ENCODE data around the gene SMIM12.

The SMIM12 gene

DNA sequence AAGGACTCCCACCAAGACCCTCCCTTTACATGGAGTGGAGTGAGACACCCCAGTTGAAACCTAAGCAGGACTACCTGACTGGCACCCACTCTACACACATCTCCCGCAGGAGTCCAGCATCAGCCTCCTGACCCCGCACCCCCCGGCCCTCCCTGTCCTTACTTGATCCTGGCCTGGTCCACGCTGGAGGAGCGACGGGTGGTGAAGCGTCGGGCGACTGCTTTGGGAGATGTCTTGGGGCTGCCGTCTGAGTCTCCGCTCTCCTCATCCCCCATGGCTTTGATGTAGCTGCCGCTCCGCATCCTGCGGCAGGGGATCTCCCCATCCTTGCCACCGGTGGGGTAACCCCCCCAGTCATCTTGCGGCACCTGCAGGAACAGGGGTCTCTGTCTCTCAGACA is 40.4 kb upstream of the SMIM12 start:
- no peak overlapping the region for H3K4me3 ChIP-seq (ENCODE audit: insufficient read depth, low read depth, low read length, poor library complexity, severe bottlenecking)
- DNase-seq = no peak
- H3K27me3 ChIP-seq (replicated peaks; ENCODE audit: control insufficient read depth, insufficient read depth, low read length, poor library complexity, severe bottlenecking) = no peaks in the 10 kb centered on the region
- H3K36me3 ChIP-seq (ENCODE audit: control insufficient read depth, insufficient read depth, low read length) = no peaks in the 10 kb centered on the region
- no peak overlapping the region for H3K27ac ChIP-seq (ENCODE audit: insufficient read depth, low read length, poor library complexity, severe bottlenecking)
- H3K4me1 ChIP-seq (ENCODE audit: control insufficient read depth, insufficient read depth, low read length, poor library complexity, severe bottlenecking) = no peaks in the 10 kb centered on the region
- no peaks in the 10 kb centered on the region for H3K9me3 ChIP-seq (ENCODE audit: control insufficient read depth, low read length)

DNA sequence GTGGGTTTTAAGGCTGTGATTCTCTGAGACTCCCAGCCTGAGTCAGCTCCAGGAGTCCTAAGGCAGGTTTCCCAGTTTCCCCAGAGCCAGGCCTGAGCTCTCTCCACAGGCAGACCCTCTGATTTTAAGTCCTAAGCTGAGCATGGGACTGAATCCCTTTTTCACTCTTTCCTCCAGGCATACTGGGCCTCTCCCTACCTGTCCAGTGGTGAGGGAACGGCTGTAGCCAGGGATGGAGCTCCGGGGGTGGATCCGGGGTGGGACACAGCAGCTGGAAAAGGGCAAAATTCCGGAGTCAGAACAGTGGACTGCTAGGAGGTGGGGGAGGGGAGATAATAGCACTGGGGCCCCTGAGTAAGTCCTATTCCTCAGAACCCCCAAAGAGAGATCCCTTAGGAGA is 39.9 kb upstream of the SMIM12 start:
- Histone ChIP-seq H3K9me3 (ENCODE audit: control insufficient read depth, low read length) (no peaks in the 10 kb centered on the region), H3K4me3 (ENCODE audit: insufficient read depth, low read depth, low read length, poor library complexity, severe bottlenecking) (no peak overlapping the region), H3K27me3 (replicated peaks; ENCODE audit: control insufficient read depth, insufficient read depth, low read length, poor library complexity, severe bottlenecking) (no peaks in the 10 kb centered on the region), H3K27ac (ENCODE audit: insufficient read depth, low read length, poor library complexity, severe bottlenecking) (no peak overlapping the region), H3K36me3 (ENCODE audit: control insufficient read depth, insufficient read depth, low read length) (no peaks in the 10 kb centered on the region), H3K4me1 (ENCODE audit: control insufficient read depth, insufficient read depth, low read length, poor library complexity, severe bottlenecking) (no peaks in the 10 kb centered on the region)
- DNase-seq = no peak

DNA sequence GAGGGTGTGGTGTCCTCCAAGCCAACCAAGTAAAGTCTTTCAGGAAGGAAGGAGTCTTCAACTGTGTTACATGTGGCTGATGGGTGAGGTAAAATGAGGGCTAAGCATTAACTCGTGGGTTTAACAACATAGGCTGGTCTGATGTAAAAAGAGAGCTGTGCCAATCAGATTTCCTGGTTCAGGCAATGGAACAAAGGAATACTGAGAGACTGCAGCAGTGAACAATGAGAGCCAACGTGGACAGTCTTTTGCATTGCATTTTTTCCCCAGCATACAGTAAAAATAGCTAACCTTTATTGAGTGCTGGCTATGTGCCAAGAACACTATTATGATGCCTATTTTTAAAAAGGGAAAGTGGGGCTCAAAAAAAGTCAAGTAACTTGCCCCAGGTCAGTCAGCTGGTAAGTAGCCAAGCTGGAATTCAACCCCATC is 38.8 kb upstream of the SMIM12 start:
- H3K9me3 ChIP-seq (ENCODE audit: control insufficient read depth, low read length) = no peaks in the 10 kb centered on the region
- H3K27ac ChIP-seq (ENCODE audit: insufficient read depth, low read length, poor library complexity, severe bottlenecking) = no peak overlapping the region
- no peaks in the 10 kb centered on the region for H3K36me3 ChIP-seq (ENCODE audit: control insufficient read depth, insufficient read depth, low read length)
- H3K4me1 ChIP-seq (ENCODE audit: control insufficient read depth, insufficient read depth, low read length, poor library complexity, severe bottlenecking) = no peaks in the 10 kb centered on the region
- no peak overlapping the region for H3K4me3 ChIP-seq (ENCODE audit: insufficient read depth, low read depth, low read length, poor library complexity, severe bottlenecking)
- no peak for DNase-seq
- H3K27me3 ChIP-seq (replicated peaks; ENCODE audit: control insufficient read depth, insufficient read depth, low read length, poor library complexity, severe bottlenecking) = no peaks in the 10 kb centered on the region

DNA sequence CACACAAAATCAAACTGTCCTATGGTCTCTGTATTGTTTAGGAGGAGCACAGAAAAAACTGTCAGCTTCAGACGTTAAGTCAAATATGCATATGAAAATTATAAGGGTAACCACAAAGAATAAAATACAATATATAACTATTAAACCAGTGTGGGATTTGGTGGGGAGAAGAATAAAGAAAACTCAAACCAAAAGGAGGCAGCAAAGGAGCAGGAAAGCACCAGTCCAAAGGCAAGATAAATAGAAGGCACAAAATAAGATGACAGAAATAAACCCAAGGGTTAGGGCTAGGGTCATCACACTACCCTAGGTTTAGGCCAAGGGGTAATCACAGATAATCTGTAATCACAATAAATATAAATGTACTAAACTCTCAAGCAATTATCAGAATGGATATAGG is 37.1 kb upstream of the SMIM12 start:
- Histone ChIP-seq H3K27ac (ENCODE audit: insufficient read depth, low read length, poor library complexity, severe bottlenecking) (no peak overlapping the region), H3K27me3 (replicated peaks; ENCODE audit: control insufficient read depth, insufficient read depth, low read length, poor library complexity, severe bottlenecking) (no peaks in the 10 kb centered on the region), H3K4me3 (ENCODE audit: insufficient read depth, low read depth, low read length, poor library complexity, severe bottlenecking) (no peak overlapping the region), H3K36me3 (ENCODE audit: control insufficient read depth, insufficient read depth, low read length) (no peaks in the 10 kb centered on the region), H3K4me1 (ENCODE audit: control insufficient read depth, insufficient read depth, low read length, poor library complexity, severe bottlenecking) (no peaks in the 10 kb centered on the region), H3K9me3 (ENCODE audit: control insufficient read depth, low read length) (no peaks in the 10 kb centered on the region)
- no peak for DNase-seq

DNA sequence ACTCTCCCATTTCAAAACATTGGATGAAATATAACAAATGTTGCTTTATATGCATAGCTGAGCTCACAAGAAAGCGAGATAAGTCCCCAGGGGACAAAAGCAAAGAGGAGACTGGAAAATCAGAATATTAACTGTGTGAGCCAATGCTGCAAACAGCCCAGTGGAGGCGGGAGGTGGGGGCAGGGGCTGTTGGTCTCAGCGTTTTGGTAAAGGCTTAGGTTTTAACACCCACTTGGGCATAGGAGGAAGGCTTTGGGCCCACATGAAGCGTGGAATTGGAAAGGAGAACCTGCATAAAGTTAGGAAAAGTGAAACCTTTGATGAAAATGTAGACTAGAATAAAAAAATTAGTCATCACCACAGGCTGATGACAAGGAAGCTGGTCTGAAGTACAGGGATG is 30.2 kb upstream of the SMIM12 start:
- Histone ChIP-seq H3K4me1 (ENCODE audit: control insufficient read depth, insufficient read depth, low read length, poor library complexity, severe bottlenecking) (peaks cover 9% of the 10 kb centered on the region), H3K27me3 (replicated peaks; ENCODE audit: control insufficient read depth, insufficient read depth, low read length, poor library complexity, severe bottlenecking) (peaks cover 11% of the 10 kb centered on the region), H3K27ac (ENCODE audit: insufficient read depth, low read length, poor library complexity, severe bottlenecking) (no peak overlapping the region), H3K36me3 (ENCODE audit: control insufficient read depth, insufficient read depth, low read length) (no peaks in the 10 kb centered on the region), H3K4me3 (ENCODE audit: insufficient read depth, low read depth, low read length, poor library complexity, severe bottlenecking) (no peak overlapping the region), H3K9me3 (ENCODE audit: control insufficient read depth, low read length) (no peaks in the 10 kb centered on the region)
- no peak for DNase-seq

DNA sequence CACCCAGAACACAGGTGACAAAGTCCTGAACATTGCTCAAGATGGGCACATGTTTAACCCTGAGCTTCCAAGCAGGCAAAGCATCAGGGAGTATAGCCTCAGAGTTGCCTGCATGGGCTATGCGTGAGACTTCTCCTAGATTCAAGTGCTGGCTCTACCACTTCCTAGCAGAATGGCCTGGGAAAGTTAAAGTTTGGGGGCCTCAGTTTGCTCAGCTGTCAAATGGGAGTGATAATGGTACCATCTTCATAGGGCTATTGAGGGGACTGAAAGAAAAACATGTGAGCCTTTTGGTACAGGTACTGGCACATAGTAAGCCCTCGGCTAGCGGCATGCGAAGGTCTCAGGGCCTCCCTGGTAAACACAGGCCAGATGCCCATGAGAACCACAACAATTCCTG is 28.0 kb upstream of the SMIM12 start:
- Histone ChIP-seq H3K36me3 (ENCODE audit: control insufficient read depth, insufficient read depth, low read length) (no peaks in the 10 kb centered on the region), H3K27ac (ENCODE audit: insufficient read depth, low read length, poor library complexity, severe bottlenecking) (no peak overlapping the region), H3K9me3 (ENCODE audit: control insufficient read depth, low read length) (no peaks in the 10 kb centered on the region), H3K4me3 (ENCODE audit: insufficient read depth, low read depth, low read length, poor library complexity, severe bottlenecking) (no peak overlapping the region), H3K27me3 (replicated peaks; ENCODE audit: control insufficient read depth, insufficient read depth, low read length, poor library complexity, severe bottlenecking) (peaks cover 11% of the 10 kb centered on the region), H3K4me1 (ENCODE audit: control insufficient read depth, insufficient read depth, low read length, poor library complexity, severe bottlenecking) (peaks cover 9% of the 10 kb centered on the region)
- DNase-seq = no peak

DNA sequence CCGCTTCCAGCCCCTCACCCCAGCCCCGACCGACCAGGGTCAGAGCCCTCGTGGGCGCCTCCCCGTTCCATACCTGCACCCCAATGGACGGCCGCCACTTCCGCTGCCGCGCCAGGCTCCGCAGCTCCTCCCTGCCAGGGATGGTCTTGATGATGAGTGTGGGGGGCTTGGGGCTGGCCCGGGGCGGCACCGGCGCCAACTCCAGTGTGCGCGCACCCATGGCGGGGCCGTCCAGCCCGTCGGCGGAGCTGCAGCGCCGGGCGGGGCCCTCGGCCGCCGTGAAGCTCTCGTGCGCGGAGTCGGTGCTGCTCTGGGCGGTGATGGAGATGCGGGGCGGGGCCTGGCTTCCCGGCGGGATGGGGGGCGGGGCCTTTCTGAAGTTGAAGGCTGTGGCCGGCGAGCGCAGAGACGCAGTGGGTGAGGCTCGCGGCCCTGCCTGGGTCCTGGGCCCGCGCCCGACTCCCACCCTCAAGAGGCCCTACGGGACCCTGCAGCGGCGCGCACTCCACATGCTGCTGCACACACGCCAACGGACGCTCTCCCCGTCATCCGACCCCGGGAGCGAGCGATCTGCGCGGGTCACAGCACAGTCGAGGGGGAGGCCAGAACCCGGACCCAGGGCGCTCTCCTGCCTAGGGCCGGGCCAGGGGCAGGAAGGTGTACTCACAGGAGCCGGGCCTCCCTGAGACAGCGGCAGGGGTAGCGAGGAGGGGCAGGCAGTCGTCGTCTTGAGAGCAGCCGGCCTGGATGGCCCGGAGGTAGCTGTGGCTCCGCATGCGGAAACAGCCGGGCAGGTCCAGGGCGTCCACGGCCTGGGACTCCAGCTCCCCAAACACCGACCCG is 26.1 kb upstream of the SMIM12 start:
- Histone ChIP-seq H3K4me3 (ENCODE audit: insufficient read depth, low read depth, low read length, poor library complexity, severe bottlenecking) (peak overlapping the region; percentile 49), H3K9me3 (ENCODE audit: control insufficient read depth, low read length) (no peaks in the 10 kb centered on the region), H3K4me1 (ENCODE audit: control insufficient read depth, insufficient read depth, low read length, poor library complexity, severe bottlenecking) (peaks cover 9% of the 10 kb centered on the region), H3K27me3 (replicated peaks; ENCODE audit: control insufficient read depth, insufficient read depth, low read length, poor library complexity, severe bottlenecking) (peaks cover 11% of the 10 kb centered on the region), H3K36me3 (ENCODE audit: control insufficient read depth, insufficient read depth, low read length) (no peaks in the 10 kb centered on the region), H3K27ac (ENCODE audit: insufficient read depth, low read length, poor library complexity, severe bottlenecking) (no peak overlapping the region)
- DNase-seq = peak in 2 of 3 donors; percentile 26 to 27

DNA sequence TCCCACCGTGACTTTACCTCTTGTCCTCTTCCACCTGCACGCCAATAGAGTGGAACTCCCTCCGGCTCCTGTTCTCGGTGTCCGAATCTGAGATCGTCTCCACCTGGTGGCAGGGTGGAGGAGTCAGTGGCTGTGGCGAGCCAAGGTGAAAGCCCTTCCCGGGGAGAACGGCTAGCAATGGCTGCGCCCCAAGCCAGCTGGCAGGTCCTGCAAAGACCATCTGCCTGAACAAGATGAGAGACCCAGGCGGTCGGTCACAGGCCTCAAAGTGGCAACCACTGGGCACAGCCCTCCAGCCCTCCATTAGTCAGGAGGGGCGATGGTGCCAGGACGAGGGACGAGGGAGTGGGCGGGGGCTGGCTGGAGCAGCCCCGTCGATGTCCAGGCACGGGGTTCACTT is 25.4 kb upstream of the SMIM12 start:
- Histone ChIP-seq H3K9me3 (ENCODE audit: control insufficient read depth, low read length) (no peaks in the 10 kb centered on the region), H3K27ac (ENCODE audit: insufficient read depth, low read length, poor library complexity, severe bottlenecking) (no peak overlapping the region), H3K4me1 (ENCODE audit: control insufficient read depth, insufficient read depth, low read length, poor library complexity, severe bottlenecking) (peaks cover 9% of the 10 kb centered on the region), H3K4me3 (ENCODE audit: insufficient read depth, low read depth, low read length, poor library complexity, severe bottlenecking) (peak overlapping the region; percentile 49), H3K27me3 (replicated peaks; ENCODE audit: control insufficient read depth, insufficient read depth, low read length, poor library complexity, severe bottlenecking) (peaks cover 11% of the 10 kb centered on the region), H3K36me3 (ENCODE audit: control insufficient read depth, insufficient read depth, low read length) (no peaks in the 10 kb centered on the region)
- DNase-seq = no peak

DNA sequence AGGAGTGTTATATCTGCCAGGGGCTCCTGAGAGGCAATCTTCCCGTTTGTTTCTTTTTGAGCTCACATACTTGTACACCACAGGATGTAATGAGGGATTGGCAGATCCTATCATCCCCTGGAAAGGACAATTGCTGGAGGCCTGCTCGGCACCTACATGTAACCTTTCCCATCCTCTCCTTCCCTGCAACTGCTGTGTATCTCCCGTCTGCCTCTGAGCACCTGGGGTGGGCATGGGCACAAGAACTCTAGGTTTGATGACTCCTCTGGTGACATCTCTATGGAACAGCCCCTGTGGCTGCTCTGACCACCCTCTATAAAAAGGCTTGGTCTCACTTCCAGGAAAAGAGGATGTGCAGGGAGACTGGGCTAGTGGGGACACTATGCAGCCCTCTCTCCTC is 25.0 kb upstream of the SMIM12 start:
- Histone ChIP-seq H3K27ac (ENCODE audit: insufficient read depth, low read length, poor library complexity, severe bottlenecking) (no peak overlapping the region), H3K4me1 (ENCODE audit: control insufficient read depth, insufficient read depth, low read length, poor library complexity, severe bottlenecking) (peaks cover 9% of the 10 kb centered on the region), H3K9me3 (ENCODE audit: control insufficient read depth, low read length) (no peaks in the 10 kb centered on the region), H3K4me3 (ENCODE audit: insufficient read depth, low read depth, low read length, poor library complexity, severe bottlenecking) (no peak overlapping the region), H3K27me3 (replicated peaks; ENCODE audit: control insufficient read depth, insufficient read depth, low read length, poor library complexity, severe bottlenecking) (peaks cover 11% of the 10 kb centered on the region), H3K36me3 (ENCODE audit: control insufficient read depth, insufficient read depth, low read length) (no peaks in the 10 kb centered on the region)
- no peak for DNase-seq

DNA sequence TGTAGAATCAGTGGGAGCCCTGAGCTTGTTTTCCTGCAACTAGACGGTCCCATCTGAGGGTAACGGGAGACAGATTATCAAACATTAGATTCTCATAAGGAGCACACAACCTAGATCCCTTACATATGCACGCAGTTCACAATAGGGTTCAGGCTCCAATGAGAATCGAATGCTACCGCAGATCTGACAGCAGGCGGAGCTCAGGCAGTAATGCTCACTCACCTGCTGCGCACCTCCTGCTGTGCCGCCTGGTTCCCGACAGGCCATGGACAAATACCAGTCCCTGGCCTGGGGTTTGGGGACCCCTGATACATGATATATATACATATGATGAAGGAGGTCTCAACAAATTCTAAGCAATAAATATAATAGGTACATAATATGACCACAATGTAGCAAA is 19.7 kb upstream of the SMIM12 start:
- no peaks in the 10 kb centered on the region for H3K36me3 ChIP-seq (ENCODE audit: control insufficient read depth, insufficient read depth, low read length)
- H3K9me3 ChIP-seq (ENCODE audit: control insufficient read depth, low read length) = no peaks in the 10 kb centered on the region
- no peak overlapping the region for H3K4me3 ChIP-seq (ENCODE audit: insufficient read depth, low read depth, low read length, poor library complexity, severe bottlenecking)
- no peaks in the 10 kb centered on the region for H3K27me3 ChIP-seq (replicated peaks; ENCODE audit: control insufficient read depth, insufficient read depth, low read length, poor library complexity, severe bottlenecking)
- H3K27ac ChIP-seq (ENCODE audit: insufficient read depth, low read length, poor library complexity, severe bottlenecking) = no peak overlapping the region
- no peak for DNase-seq
- no peaks in the 10 kb centered on the region for H3K4me1 ChIP-seq (ENCODE audit: control insufficient read depth, insufficient read depth, low read length, poor library complexity, severe bottlenecking)
